SJCRH30 (cell line): Measurements from ENCODE around the gene TMEM91. TPM values are rescaled to one million over a fixed set of nuclear protein-coding genes. Genes with fewer than 3 reads are reported as not detected.
"Not testable (repeated sequence)": the region's sequence is repeated elsewhere in the genome, so short reads cannot be mapped to it uniquely, and the experiment has no call there.

Experiments used
- DNase-seq, 2 experiments: peaks; one replicate each; pipeline ENCODE4 v3.0.0-alpha.2; 2015 to 2020
- H3K27ac ChIP-seq: fragments of 250-450 bp; sonication (Bioruptor Pico); 2 replicates; pipeline ENCODE4 v1.5.1; 2020; ENCODE audit warnings: mild to moderate bottlenecking, moderate library complexity
- H3K27me3 ChIP-seq: fragments of 250-450 bp; sonication (Bioruptor Pico); 2 replicates; pipeline ENCODE4 v1.5.1; 2020; ENCODE audit warnings: mild to moderate bottlenecking, moderate library complexity
- H3K36me3 ChIP-seq: fragments of 250-450 bp; sonication (Bioruptor Pico); 2 replicates; pipeline ENCODE4 v1.5.1; 2020; ENCODE audit warnings: mild to moderate bottlenecking, moderate library complexity
- H3K4me1 ChIP-seq: fragments of 250-450 bp; sonication (Bioruptor Pico); 2 replicates; pipeline ENCODE4 v1.5.1; 2020; ENCODE audit warnings: mild to moderate bottlenecking, moderate library complexity
- H3K4me3 ChIP-seq: fragments of 250-450 bp; sonication (Bioruptor Pico); 2 replicates; pipeline ENCODE4 v1.5.1; 2020; ENCODE audit warnings: mild to moderate bottlenecking, moderate library complexity
- H3K9me3 ChIP-seq: fragments of 250-450 bp; sonication (Bioruptor Pico); replicated peaks from 2 replicates; pipeline ENCODE4 v1.5.1; 2020; ENCODE audit warnings: mild to moderate bottlenecking, moderate library complexity
- total RNA-seq: library from RNA; depleted of rRNA; stranded (reverse); fragments of >200 nt; shearing (Covaris generic); gene quantifications from 2 replicates; pipeline ENCODE4 v1.2.3, GENCODE V29; 2014

The TMEM91 gene
- total RNA-seq, 1 experiment from 2014 or later: 1.6 TPM

- H3K36me3 ChIP-seq: peaks cover 39% of the 10 kb centered on the region
- H3K4me3 ChIP-seq, DNase-seq, H3K9me3 ChIP-seq, H3K27me3 ChIP-seq, H3K27ac ChIP-seq, H3K4me1 ChIP-seq: not testable (repeated sequence)
Observed at GRCh38 chr19:41346916-41347315, 29.4 kb upstream of the TMEM91 start.

- H3K36me3 ChIP-seq: peaks cover 21% of the 10 kb centered on the region
- H3K27ac ChIP-seq: no peak overlapping the region
Observed at GRCh38 chr19:41350735-41351338, 25.5 kb upstream of the TMEM91 start.

GRCh38 chr19:41351339-41352245, 24.7 kb upstream of the TMEM91 start:
- H3K4me1 ChIP-seq: no peaks in the 10 kb centered on the region; the same call in 1 of the 2 replicates
- no peak for DNase-seq
- no peaks in the 10 kb centered on the region for H3K27me3 ChIP-seq
- H3K9me3 ChIP-seq: no peaks in the 10 kb centered on the region
- H3K4me3 ChIP-seq: peak overlapping the region; percentile 88
- no peak overlapping the region for H3K27ac ChIP-seq
- H3K36me3 ChIP-seq: peaks cover 19% of the 10 kb centered on the region

More at GRCh38 chr19:41350735-41351338, 25.5 kb upstream of the TMEM91 start:
- no peak for DNase-seq
- Histone ChIP-seq H3K9me3 (no peaks in the 10 kb centered on the region), H3K4me3 (no peak overlapping the region), H3K27me3 (no peaks in the 10 kb centered on the region), H3K4me1 (no peaks in the 10 kb centered on the region; the same call in 1 of the 2 replicates)

GRCh38 chr19:41352279-41352608, 24.1 kb upstream of the TMEM91 start:
- H3K36me3 ChIP-seq: peaks cover 13% of the 10 kb centered on the region
- no peak for DNase-seq
- no peaks in the 10 kb centered on the region for H3K27me3 ChIP-seq
- H3K4me3 ChIP-seq: peak overlapping the region; percentile 88
- no peaks in the 10 kb centered on the region for H3K9me3 ChIP-seq
- no peak overlapping the region for H3K27ac ChIP-seq
- H3K4me1 ChIP-seq: no peaks in the 10 kb centered on the region; the same call in 1 of the 2 replicates

GRCh38 chr19:41352609-41353465, 23.5 kb upstream of the TMEM91 start:
- H3K9me3 ChIP-seq: no peaks in the 10 kb centered on the region
- no peaks in the 10 kb centered on the region; the same call in 1 of the 2 replicates for H3K4me1 ChIP-seq
- peak overlapping the region; percentile 88 for H3K4me3 ChIP-seq
- no peaks in the 10 kb centered on the region for H3K27me3 ChIP-seq
- peak overlapping the region; percentile 13; the same call in 1 of the 2 replicates for H3K27ac ChIP-seq
- peak; percentile 79 to 80 for DNase-seq
- peaks cover 7% of the 10 kb centered on the region; the same call in 1 of the 2 replicates for H3K36me3 ChIP-seq

DNA sequence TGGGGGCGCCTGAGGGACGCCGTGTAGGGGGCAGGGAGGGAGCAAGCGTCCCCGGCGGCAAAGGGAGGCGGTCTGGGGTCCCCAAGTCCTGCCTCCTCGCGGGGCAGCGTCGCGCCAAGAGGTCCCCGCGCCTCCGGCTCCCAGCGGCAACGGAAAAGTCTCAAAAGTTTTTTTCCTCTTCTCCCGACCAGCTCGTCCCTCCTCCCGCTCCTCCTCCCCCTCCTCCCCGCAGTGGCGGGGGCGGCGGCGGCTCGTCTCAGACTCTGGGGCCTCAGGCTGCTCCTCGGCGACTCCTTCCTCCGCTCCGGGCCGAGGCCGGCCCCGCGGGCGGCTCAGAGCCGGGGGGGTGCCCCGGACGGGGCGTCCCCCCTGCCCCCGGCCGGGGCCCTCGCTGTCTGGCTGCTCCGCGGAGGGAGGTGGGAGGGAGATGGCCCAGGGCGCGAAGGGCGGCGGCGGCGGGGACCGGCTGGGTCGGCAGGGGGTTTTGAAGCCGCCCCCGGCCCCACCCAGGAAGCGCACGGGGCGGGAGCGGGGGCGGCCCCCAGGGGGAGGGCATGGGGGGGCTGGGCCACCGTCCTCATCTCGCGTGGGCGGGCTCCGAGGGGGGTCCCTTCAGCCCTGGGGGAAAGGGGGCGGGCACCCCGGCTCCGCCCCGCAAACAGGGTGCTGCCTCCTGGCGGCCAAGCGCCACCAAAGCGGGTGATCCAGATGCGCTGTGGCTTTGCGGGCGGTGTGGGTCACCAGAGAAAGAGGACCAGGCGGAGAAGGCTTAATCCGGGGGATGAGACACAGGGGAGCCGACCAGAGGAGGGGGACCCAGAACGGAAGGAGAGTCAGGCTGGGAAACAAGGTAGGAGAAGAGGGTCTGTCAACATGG, 22.6 kb upstream of the TMEM91 start, which contains the start of gene TGFB1:
Gene TGFB1, minus strand, starts transcription at position 457 of the 877 bp plus-strand sequence. CDS start 878 bp downstream, outside the sequence.
- peak within 1 kb of the TSS; percentile 13; the same call in 1 of the 2 replicates for H3K27ac ChIP-seq
- 0 out of 2 replicates have a peak, but pooled peaks cover 4% of the 10 kb centered on the region for H3K36me3 ChIP-seq
- H3K4me3 ChIP-seq: peak within 1 kb of the TSS; percentile 88
- peak; percentile 90 to 92 for DNase-seq
- no peaks in the 10 kb centered on the region; the same call in 1 of the 2 replicates for H3K4me1 ChIP-seq
- H3K9me3 ChIP-seq: no peaks in the 10 kb centered on the region
- H3K27me3 ChIP-seq: no peaks in the 10 kb centered on the region

- Histone ChIP-seq H3K36me3 (0 out of 2 replicates have a peak, but pooled peaks cover under 1% of the 10 kb centered on the region), H3K4me3 (peak overlapping the region; percentile 88), H3K27ac (no peak overlapping the region), H3K4me1 (no peaks in the 10 kb centered on the region; the same call in 1 of the 2 replicates), H3K27me3 (no peaks in the 10 kb centered on the region), H3K9me3 (no peaks in the 10 kb centered on the region)
- DNase-seq: no peak
Observed at GRCh38 chr19:41354343-41354953, 21.9 kb upstream of the TMEM91 start.

DNA sequence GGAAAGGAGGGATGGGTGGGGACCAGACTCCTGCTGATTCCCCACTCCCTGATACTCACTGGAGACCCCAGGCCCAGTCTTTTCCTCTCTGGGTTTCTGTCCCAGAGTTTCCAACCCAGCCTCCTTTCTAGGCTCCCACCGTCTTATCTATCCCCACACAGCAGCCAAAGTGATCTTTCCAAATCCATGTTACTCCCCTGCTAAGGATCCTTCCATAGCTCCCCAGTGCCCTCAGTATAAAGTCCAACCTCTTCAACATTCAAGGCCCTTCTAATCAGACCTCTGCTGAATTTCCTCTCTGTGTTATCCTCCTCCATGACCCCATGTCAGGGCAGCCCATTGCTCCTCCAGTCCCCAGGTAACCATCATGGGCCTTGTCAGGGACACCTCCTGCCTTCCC, 21.3 kb upstream of the TMEM91 start:
- Histone ChIP-seq H3K27me3 (no peaks in the 10 kb centered on the region), H3K4me1 (no peaks in the 10 kb centered on the region; the same call in 1 of the 2 replicates), H3K36me3 (no peaks in the 10 kb centered on the region), H3K27ac (no peak overlapping the region), H3K9me3 (no peaks in the 10 kb centered on the region), H3K4me3 (no peak overlapping the region)
- DNase-seq: no peak

GRCh38 chr19:41355802-41356201, 20.5 kb upstream of the TMEM91 start:
- Histone ChIP-seq H3K27ac (no peak overlapping the region), H3K9me3 (no peaks in the 10 kb centered on the region), H3K4me1 (no peaks in the 10 kb centered on the region; the same call in 1 of the 2 replicates), H3K4me3 (no peak overlapping the region), H3K36me3 (no peaks in the 10 kb centered on the region), H3K27me3 (no peaks in the 10 kb centered on the region)
- DNase-seq: no peak

GRCh38 chr19:41356984-41357739, 19.2 kb upstream of the TMEM91 start:
- Histone ChIP-seq H3K4me1 (no peaks in the 10 kb centered on the region; the same call in 1 of the 2 replicates), H3K27ac (no peak overlapping the region), H3K9me3 (no peaks in the 10 kb centered on the region), H3K36me3 (no peaks in the 10 kb centered on the region), H3K27me3 (no peaks in the 10 kb centered on the region), H3K4me3 (no peak overlapping the region)
- no peak for DNase-seq

DNA sequence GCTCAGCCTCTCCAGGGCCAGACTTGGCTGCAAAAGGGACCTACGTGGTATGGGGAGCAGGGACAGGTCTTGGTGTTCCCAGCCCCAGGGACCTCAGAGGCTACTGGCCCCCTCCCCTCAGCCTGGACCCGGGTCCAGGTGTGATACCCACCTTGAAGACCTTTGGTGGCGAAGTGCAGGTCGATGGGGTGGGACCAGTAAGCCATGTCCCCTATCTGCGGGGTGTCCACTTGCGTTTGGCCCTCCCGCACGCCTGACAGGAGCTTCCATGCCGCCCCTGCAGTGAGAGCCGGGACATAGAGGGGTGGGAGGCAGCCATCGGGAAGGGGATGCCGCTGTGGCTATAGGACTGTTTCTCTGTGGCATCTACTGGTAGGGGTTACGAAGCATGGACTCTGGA, 18.6 kb upstream of the TMEM91 start:
- Histone ChIP-seq H3K9me3 (no peaks in the 10 kb centered on the region), H3K27ac (no peak overlapping the region), H3K27me3 (no peaks in the 10 kb centered on the region), H3K4me3 (no peak overlapping the region), H3K4me1 (no peaks in the 10 kb centered on the region; the same call in 1 of the 2 replicates), H3K36me3 (no peaks in the 10 kb centered on the region)
- no peak for DNase-seq

- Histone ChIP-seq H3K9me3 (no peaks in the 10 kb centered on the region), H3K27me3 (no peaks in the 10 kb centered on the region), H3K4me3 (no peak overlapping the region), H3K36me3 (no peaks in the 10 kb centered on the region), H3K27ac (no peak overlapping the region), H3K4me1 (no peaks in the 10 kb centered on the region; the same call in 1 of the 2 replicates)
- no peak for DNase-seq
Observed at GRCh38 chr19:41359741-41360140, 16.6 kb upstream of the TMEM91 start.
